ENCODE data around the gene GPR27. TPM values are rescaled to one million over a fixed set of nuclear protein-coding genes. Genes with fewer than 3 reads are reported as not detected.

Gene GPR27
- total RNA-seq, 1 experiment from 2014 or later = 15.5 TPM

GRCh38 chr3:71805199-71805598 is 51.5 kb downstream of the GPR27 start:
- Mint-ChIP-seq H3K4me3 (no peak overlapping the region), H3K27me3 (ENCODE audit: low read depth) (no peaks in the 10 kb centered on the region; the same call in 1 of the 2 replicates), H3K9me3 (no peaks in the 10 kb centered on the region), H3K4me1 (peaks cover 27 to 32% of the 10 kb centered on the region in 2 experiments), H3K36me3 (ENCODE audit: insufficient read depth in 1 of 3, low read depth in 3 of 3) (no peaks in the 10 kb centered on the region), H3K27ac (peak overlapping the region in 1 of 3 experiments; percentile 34; a peak in 1 of 7 replicates)
- Histone ChIP-seq H3K23ac (ENCODE audit: insufficient read length, low read depth, low read length) (no peak overlapping the region), H2BK15ac (ENCODE audit: low read depth, low read length) (no peak overlapping the region), H3K79me2 (ENCODE audit: insufficient read depth, low read length) (no peaks in the 10 kb centered on the region), H3K14ac (ENCODE audit: insufficient read depth, low read length) (no peak overlapping the region; the same call in 1 of the 2 replicates), H2BK12ac (ENCODE audit: insufficient read length, low read depth, low read length) (no peak overlapping the region), H2BK20ac (ENCODE audit: low read depth, low read length, poor library complexity, severe bottlenecking) (no peak overlapping the region), H3K4ac (ENCODE audit: low read depth, low read length) (no peak overlapping the region), H3K27ac (ENCODE audit: insufficient read length, low read depth, low read length) (no peak overlapping the region), H4K5ac (ENCODE audit: insufficient read length, low read depth, low read length) (no peak overlapping the region), H2AK5ac (ENCODE audit: insufficient read length, low read length) (no peak overlapping the region), H4K8ac (replicated peaks; ENCODE audit: insufficient read length, low read depth, low read length) (no peak overlapping the region), H3K18ac (ENCODE audit: insufficient read length, low read depth, low read length) (no peak overlapping the region), H3K9me3 (ENCODE audit: control insufficient read depth, low read depth, low read length) (no peaks in the 10 kb centered on the region), H3K27me3 (ENCODE audit: insufficient read depth, low read length) (no peaks in the 10 kb centered on the region), H2AFZ (ENCODE audit: low read length) (no peak overlapping the region), H4K20me1 (ENCODE audit: control insufficient read depth, insufficient read depth, insufficient read length) (no peaks in the 10 kb centered on the region), H3K4me1 (ENCODE audit: insufficient read depth, low read length) (no peaks in the 10 kb centered on the region; the same call in 1 of the 2 replicates), H2BK5ac (ENCODE audit: insufficient read length, low read length) (no peak overlapping the region), H3K4me2 (ENCODE audit: insufficient read depth, insufficient read length, low read length) (no peak overlapping the region), H2BK120ac (ENCODE audit: low read depth, low read length, poor library complexity, severe bottlenecking) (no peak overlapping the region), H3K23me2 (ENCODE audit: insufficient read length, low read depth, low read length, poor library complexity, severe bottlenecking) (no peaks in the 10 kb centered on the region), H4K91ac (ENCODE audit: insufficient read length, low read depth, low read length) (no peak overlapping the region), H3K9ac (ENCODE audit: extremely low read depth, insufficient read length, low read length) (no peak overlapping the region), H3T11ph (ENCODE audit: low read length) (no peak overlapping the region), H3K79me1 (ENCODE audit: insufficient read depth, low read depth, low read length, poor library complexity, severe bottlenecking) (no peaks in the 10 kb centered on the region), H3K56ac (ENCODE audit: insufficient read length, low read depth, low read length) (no peak overlapping the region)
- no CpG with 5 or more reads among the region's 3 CpGs for WGBS (ENCODE audit: extremely low coverage, insufficient read length, low lambda C conversion rate)
- DNase-seq = no peak
- TF ChIP-seq CTCF (conservative IDR thresholded peaks at IDR 0.05) = no peak

Data from H9 (cell line).